ENCODE measurements around the gene ASF1B.
A peak's percentile ranks its signal among the peaks of the same experiment; 100 is the strongest.
"Not testable (repeated sequence)": the region's sequence is repeated elsewhere in the genome, so short reads cannot be mapped to it uniquely, and the experiment has no call there.

The ASF1B gene

GRCh38 chr19:14158276-14159023 is 22.1 kb upstream of the ASF1B start:
- DNase-seq, result no peak

GRCh38 chr19:14156971-14157717 is 20.8 kb upstream of the ASF1B start:
- DNase-seq, result no peak

GRCh38 chr19:14156122-14156521 is 19.7 kb upstream of the ASF1B start:
- DNase-seq, result no peak

- no peak for DNase-seq
Observed at GRCh38 chr19:14155371-14155770, 19.0 kb upstream of the ASF1B start.

- no peak for DNase-seq
Observed at GRCh38 chr19:14152713-14153112, 16.3 kb upstream of the ASF1B start.

GRCh38 chr19:14150770-14151661 is 14.6 kb upstream of the ASF1B start:
- no peak for DNase-seq

- no peak for DNase-seq
Observed at GRCh38 chr19:14150041-14150769, 13.8 kb upstream of the ASF1B start.

GRCh38 chr19:14149509-14149994 is 13.2 kb upstream of the ASF1B start:
- DNase-seq, result peak; percentile 88

GRCh38 chr19:14148751-14149410 is 12.5 kb upstream of the ASF1B start:
- DNase-seq, result no peak

- peak; percentile 83 for DNase-seq
Observed at GRCh38 chr19:14147797-14148605, 11.6 kb upstream of the ASF1B start.

- DNase-seq, result no peak
Observed at GRCh38 chr19:14146789-14147216, 10.4 kb upstream of the ASF1B start.

- DNase-seq, result not testable (repeated sequence)
Observed at GRCh38 chr19:14146169-14146568, 9.8 kb upstream of the ASF1B start.

- no peak for DNase-seq
Observed at GRCh38 chr19:14145381-14145780, 9.0 kb upstream of the ASF1B start.

GRCh38 chr19:14142262-14143190 is 6.1 kb upstream of the ASF1B start:
- no peak for DNase-seq

GRCh38 chr19:14141041-14141440 is 4.7 kb upstream of the ASF1B start:
- no peak for DNase-seq

GRCh38 chr19:14139944-14140343 is 3.6 kb upstream of the ASF1B start:
- DNase-seq, result no peak

- no peak for DNase-seq
Observed at GRCh38 chr19:14138576-14139265, 2.3 kb upstream of the ASF1B start.

GRCh38 chr19:14135985-14136508 is 342 bp downstream of the ASF1B start:
- DNase-seq, result peak; percentile 58

GRCh38 chr19:14135355-14135754 is 1.0 kb downstream of the ASF1B start:
- no peak for DNase-seq

Measured in left hindlimb (tissue), 1 donor.